Posterior cingulate gyrus (tissue), 11 donors: Measurements from ENCODE around the gene CCDC12.
"Not testable (repeated sequence)": the region's sequence is repeated elsewhere in the genome, so short reads cannot be mapped to it uniquely, and the experiment has no call there.

Source experiments
- DNase-seq, 10 donors: peaks; one replicate each; pipeline versions ENCODE4 v3.0.0 to v3.0.0-alpha.2; 2020 to 2021; ENCODE audit warnings: mixed read lengths in 3 of 10
- intact Hi-C: fragments of 100-400 bp; cut with DNase I; formaldehyde crosslinking; loops from one replicate; pipeline ENCODE4 v1.15.1; 2023

The CCDC12 gene

GRCh38 chr3:46915297-46915822 lies 61.2 kb downstream of the CCDC12 start:
- peak in 3 of 10 donors; percentile 1 to 24 (median 17) for DNase-seq
- intact Hi-C loops = no loop called here

- DNase-seq = peak in 2 of 10 donors; percentile 2 to 62
- intact Hi-C loops = no loop called here
Observed at GRCh38 chr3:46914849-46915248, 61.7 kb downstream of the CCDC12 start.

DNA sequence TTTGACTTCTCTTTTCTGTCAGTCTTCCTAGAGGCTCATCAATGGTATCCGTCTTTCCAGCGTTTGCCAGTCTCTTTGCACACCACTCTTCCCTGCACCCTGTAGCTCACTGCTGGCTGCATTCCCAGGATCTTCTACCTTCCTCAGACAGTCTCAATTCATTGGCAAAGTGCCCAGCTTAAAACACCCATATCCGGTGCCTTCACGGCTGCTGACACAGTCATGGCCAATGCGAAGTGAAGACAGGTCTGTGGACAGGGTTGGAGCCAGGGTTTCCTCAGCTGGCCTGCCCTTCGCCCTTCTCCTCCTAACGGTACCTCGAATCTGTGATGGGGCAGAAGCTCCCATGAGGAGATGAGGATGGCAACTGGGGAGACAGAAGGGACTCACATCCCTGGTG lies 62.9 kb downstream of the CCDC12 start:
- peak in 3 of 10 donors; percentile 12 to 74 (median 31) for DNase-seq

GRCh38 chr3:46912986-46913385 lies 63.6 kb downstream of the CCDC12 start:
- DNase-seq = peak in 3 of 10 donors; percentile 2 to 31 (median 27)

More for the DNA sequence above, 62.9 kb downstream of the CCDC12 start:
- intact Hi-C loops = no loop called here

DNA sequence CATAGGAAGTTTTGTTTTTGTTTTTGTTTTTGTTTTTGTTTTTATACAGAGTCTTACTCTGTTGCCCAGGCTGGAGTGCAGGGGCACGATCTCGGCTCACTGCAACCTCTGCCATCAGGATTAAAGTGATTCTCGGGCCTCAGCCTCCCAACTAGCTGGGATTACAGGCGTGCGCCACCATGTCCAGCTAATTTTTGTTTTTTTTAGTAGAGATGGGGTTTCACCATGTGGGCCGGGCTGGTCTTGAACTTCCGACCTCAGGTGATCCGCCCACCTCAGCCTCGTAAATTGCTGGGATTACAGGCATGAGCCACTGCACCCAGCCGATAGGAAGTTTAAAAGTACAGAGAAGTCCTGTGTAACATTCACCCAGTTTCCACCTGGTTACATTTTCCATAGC lies 65.6 kb downstream of the CCDC12 start:
- peak in 3 of 10 donors; percentile 1 to 21 (median 18) for DNase-seq
- intact Hi-C loops = not testable (repeated sequence)

More at GRCh38 chr3:46912986-46913385, 63.6 kb downstream of the CCDC12 start:
- intact Hi-C loops = no loop called here

DNA sequence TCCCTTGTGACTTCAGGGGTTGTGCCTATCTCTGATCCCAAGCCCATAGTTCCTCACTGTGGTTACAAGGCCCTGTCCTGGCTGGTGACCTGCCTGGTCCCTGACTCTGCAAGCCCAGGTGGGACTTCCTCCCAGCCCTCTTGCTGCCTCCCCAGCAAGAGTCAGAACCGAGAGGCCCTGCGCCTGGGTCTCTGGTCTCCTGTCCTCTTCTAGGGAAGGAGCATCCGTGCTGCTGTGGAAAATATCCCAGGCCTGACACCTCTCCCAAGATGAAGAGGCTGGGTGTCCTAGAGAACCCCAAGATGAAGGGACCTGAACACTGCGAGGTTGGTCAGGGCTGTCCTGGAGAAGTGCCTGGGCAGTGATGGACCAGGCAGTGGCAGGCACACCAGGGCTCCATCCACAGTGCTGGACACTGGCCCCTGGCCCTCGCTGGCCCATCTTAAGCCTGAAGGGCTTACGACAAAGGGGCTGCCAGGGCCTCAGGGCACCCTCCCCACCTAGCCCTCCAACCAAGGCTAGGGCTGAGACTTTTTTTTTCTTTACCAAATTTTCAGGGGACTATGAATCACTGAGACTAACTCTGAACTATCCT lies 66.3 kb downstream of the CCDC12 start:
- DNase-seq = peak in 3 of 10 donors; percentile 6 to 80 (median 53)
- intact Hi-C loops = no loop called here

- intact Hi-C loops = loop anchor here (1.0 kb wide), 2 partner anchors 43 to 204 kb away; no protein-coding TSS in a partner anchor
- DNase-seq = peak; percentile 78 to 98 (median 89)
Observed at GRCh38 chr3:46909535-46910161, 66.9 kb downstream of the CCDC12 start.

GRCh38 chr3:46908986-46909534 lies 67.5 kb downstream of the CCDC12 start:
- no peak for DNase-seq
- intact Hi-C loops = loop anchor here (1.0 kb wide), 2 partner anchors 43 to 204 kb away; no protein-coding TSS in a partner anchor

GRCh38 chr3:46908294-46908985 lies 68.1 kb downstream of the CCDC12 start:
- intact Hi-C loops = no loop called here
- DNase-seq = peak in 3 of 10 donors; percentile 26 to 83 (median 77)

GRCh38 chr3:46907960-46908293 lies 68.6 kb downstream of the CCDC12 start:
- intact Hi-C loops = no loop called here
- no peak for DNase-seq

DNA sequence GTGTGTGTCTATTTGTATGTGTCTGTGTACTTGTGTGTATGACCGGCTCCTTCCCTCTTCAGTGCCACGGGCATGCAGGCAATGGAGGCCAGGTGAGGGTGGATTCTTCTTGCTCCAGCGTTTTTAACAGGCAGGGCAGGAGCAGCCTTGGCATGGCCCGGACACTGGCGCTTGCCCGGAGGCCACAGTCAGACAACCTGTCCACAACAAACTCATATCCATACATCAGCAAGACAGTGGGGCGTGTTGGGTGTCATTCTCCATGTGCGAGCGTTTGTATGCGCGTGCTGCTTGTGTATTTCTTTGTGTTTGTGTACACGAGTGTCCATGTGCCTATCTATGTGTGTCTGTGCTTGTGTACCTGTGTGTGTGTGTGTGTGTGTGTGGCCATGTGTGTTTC lies 69.3 kb downstream of the CCDC12 start:
- DNase-seq = peak in 3 of 10 donors; percentile 1 to 82 (median 58)
- intact Hi-C loops = no loop called here

DNA sequence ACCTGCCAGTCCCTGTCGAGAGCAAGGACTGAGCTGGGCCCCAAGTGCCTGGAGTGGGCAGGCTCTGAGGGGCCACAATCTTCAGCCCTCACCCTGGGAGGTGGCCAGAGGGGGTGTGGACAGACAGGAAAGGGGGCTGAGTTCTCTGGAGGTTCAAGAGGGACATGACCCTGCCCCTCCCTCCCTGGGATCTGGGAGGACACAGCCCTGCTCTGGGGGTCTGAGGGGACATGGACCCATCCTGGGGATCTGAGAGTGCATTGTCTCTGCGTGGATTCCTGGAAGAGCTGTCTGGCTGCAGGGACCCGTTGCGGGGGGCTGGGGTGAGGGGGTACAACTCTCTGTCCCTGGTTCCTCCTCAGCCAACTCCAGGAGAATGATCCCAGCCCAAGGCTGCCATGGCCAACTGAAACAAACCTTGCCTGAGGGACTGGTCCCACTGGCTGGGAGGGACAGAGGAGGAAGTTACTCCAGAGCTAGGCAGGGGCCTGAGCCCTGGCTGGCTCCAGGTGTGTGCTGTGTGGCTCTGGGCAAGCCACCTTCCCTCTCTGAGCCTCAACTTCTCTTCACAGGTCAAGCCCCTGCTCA lies 70.0 kb downstream of the CCDC12 start:
- DNase-seq = peak in 4 of 10 donors; percentile 1 to 74 (median 32)
- intact Hi-C loops = no loop called here

DNA sequence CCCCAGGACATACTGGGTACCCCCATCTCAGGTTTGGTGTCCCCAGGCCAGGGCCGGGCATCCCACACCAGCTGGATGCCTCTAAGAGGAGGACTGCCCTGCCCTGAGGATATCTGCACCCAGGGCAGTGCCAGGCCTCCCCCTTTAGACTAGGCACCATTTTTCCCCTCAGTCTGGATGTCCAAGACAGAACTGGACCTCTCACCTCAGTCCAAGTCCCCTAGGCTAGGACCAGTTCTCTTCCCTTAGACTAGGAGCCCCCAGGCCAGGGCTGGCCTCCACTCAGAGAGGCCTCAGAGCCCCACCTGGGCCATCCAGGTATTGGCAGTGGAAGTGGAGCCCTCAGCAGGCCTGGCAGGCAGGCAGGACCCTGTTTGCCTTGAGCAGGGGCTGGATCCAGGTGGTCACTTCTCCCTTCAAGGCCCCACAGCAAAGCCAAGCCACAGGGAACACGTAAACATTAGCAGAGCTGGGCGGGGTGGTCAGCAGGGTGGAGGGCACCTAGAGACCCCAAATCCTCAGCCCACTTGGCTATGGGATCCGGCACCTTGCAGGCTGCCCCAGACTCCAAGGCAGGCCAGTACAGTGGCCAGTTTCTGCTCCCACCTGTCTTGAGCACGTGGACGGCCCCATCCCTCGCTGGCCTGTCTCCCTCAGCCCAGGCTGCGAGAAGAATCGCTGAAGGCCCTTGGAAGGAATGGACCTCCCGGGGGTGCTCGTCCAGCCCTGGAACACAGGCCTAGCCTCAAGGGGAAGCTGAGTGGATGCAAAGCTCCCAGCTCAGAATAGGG lies 70.7 kb downstream of the CCDC12 start:
- intact Hi-C loops = no loop called here
- DNase-seq = peak in 4 of 10 donors; percentile 6 to 77 (median 45)

GRCh38 chr3:46905213-46905560 lies 71.4 kb downstream of the CCDC12 start:
- intact Hi-C loops = no loop called here
- peak in 2 of 10 donors; percentile 1 to 54 for DNase-seq

GRCh38 chr3:46904303-46905212 lies 72.0 kb downstream of the CCDC12 start:
- peak in 6 of 10 donors; percentile 5 to 80 (median 32) for DNase-seq
- intact Hi-C loops = no loop called here

DNA sequence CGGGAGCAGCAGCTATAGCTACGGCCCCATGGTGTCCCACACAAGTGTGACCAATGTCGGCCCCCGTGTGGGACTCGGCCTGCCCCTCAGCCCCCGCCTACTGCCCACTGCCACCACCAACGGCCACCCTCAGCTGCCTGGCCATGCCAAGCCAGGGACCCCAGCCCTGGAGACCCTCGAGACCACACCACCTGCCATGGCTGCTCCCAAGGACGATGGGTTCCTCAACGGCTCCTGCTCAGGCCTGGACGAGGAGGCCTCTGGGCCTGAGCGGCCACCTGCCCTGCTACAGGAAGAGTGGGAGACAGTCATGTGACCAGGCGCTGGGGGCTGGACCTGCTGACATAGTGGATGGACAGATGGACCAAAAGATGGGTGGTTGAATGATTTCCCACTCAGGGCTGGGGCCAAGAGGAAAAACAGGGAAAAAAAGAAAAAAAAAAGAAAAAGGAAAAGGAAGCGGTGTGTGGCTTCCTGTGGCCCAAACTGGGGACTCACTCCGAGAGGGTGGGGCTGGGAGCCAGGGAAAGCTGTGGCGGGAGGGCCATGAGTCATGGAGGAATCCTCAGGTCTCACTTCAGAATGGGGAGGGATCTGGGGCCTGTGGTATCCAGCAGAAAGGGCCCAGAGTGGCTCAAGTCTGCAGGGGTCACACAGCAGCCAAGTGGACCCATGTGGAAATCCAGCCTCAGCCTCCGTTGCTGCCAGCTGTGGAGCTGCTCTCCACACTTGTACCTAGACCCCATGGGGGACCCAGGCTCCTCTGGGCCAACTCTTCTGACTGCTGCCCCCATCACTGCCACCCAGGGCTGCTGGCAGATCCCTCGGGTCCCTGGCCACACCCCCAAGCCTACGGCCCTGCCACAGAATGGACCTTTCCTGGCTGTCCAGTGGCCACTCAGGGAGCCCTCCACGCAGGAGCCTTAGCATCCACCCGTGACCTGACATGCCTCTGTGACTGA lies 72.9 kb downstream of the CCDC12 start:
- intact Hi-C loops = no loop called here
- peak in 4 of 10 donors; percentile 24 to 82 (median 75) for DNase-seq

GRCh38 chr3:46902188-46902631 lies 74.3 kb downstream of the CCDC12 start:
- intact Hi-C loops = no loop called here
- DNase-seq = peak in 3 of 10 donors; percentile 50 to 77 (median 62)
